ENCODE results near the gene APCS.

- TF ChIP-seq CTCF (IDR thresholded peaks at IDR 0.05): no peak
- no peak for TF ChIP-seq POLR2A (IDR thresholded peaks at IDR 0.05)
Measured at GRCh38 chr1:159548126-159548525, 39.5 kb upstream of the APCS start.

Measured in adrenal gland (tissue), 5 donors.